GM18909 (cell line): Measurements from ENCODE around the gene NRGN.
"Not testable (repeated sequence)": the region's sequence is repeated elsewhere in the genome, so short reads cannot be mapped to it uniquely, and the experiment has no call there.

Experiments used
- ATAC-seq: cut with Tn5 transposase; IDR thresholded peaks from one replicate; pipeline ENCODE4 v1.9.1; 2021; ENCODE audit warnings: mild to moderate bottlenecking; ENCODE audit not compliant: unreplicated experiment, poor library complexity

The NRGN gene

DNA sequence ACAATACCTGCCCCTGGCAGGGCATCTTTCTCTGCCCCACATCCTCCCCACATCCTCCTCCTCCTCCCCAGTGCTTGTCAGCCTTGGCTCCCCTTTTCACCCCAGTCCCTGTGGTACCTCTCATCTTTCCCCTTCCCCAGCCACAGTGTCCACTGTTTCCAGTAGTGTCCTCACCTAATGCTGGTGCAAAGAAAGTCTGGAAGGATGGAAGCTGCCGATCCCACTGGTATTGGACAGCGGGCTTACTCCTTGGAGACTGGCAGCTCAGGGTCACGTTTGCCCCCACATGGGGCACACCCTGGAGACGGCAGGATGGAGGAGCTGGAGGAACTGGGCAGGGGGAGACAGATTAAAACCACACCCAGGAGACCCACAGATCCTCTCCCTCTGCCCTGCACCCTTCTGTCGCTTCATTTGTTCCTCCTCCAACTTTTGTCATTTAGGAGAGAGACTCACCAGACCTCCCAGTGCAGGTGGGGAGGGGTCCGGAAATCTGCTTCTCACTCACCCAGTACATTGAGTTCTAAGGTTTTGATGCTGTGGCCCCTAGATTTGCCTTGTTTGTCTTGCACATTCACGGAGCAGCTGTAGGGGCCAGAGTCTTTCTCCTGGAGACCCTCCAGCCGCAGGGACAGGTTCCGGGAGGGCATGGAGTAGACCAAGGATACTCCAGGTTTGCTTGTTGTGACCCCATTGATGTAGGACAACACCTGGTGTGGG lies 16.5 kb downstream of the NRGN start:
- no peak for ATAC-seq

DNA sequence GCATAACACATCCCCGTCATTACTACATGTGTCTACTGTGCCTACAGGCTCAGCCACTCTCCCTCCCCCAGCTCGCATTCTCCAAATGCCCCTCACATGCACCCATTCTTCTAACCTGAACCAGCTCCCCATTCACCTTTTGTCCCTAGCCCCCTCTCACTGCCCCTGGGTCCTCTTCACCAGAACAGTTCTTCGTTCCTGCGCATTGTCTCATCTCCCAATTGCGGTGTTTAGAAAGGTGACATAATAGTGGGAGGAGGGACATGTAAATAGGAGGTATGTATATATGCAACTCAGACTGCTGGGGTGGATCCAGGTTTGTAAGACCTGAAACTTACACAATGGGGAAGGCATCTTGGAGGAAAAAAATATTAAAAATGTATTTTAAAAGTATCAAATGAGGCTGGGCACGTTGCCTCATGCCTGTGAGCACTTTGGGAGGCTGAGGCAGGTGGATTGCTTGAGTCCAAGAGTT lies 17.0 kb downstream of the NRGN start:
- ATAC-seq: no peak

DNA sequence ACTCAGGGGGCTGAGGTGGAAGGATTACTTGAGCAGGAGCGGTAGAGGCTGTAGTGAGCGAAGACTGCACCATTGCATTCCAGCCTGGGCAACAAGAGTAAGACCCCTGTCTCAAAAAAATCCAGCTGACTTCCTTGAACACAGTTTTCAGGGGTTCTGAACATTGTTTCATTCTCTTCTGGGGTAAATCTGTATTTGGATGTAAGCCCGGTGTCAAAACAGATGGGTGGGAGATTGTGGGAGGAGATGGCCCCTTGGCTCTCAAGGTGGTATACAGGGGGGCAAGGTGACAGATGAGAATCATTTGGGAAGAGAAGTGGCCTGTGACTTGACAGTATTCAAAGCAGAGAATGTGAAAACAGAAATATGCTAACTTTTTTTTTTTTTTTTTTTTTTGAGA lies 17.6 kb downstream of the NRGN start:
- no peak for ATAC-seq

DNA sequence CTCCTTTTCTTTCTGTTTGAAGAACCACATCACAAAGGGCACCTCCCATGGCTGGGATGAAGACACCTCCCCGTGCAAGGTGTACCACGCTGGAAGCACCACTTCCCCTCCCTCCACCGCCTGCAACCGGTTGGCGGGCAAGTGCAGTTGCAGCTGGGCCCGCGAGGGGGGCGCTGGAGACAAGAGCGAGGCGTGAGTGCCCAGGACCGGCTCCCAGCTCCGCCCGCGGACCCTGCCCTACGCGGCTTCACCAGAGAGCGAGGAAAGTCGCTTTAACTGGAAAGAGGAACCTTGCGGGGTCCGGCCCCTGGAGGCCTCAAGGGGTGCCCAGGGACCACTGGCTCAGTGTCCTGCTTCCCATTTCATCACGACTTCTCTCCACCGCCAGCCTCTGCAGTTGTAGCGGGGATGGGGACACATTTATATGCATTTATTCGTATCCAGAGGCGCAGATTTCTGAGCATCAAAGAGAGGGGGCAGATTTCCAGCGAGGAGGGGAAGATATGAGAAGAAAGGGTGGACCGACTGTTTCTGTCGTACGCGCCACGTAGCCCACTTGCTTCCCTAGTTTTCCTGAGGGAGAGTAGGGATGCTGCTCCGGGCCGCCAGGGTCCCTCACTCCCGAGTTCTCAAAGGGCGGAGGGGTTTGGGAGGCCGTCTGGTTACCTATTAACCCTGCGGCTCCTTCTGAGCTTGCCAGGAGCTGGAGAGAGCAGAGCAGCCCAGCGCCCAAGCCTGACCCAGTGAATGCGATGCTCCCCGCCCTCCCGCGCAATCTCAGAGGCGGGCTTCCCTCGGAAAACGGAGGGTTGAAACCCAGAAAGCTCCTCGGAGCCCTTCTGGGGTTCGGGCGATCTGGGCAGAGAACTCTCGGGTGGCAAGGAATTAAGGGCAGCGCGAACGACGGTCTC lies 18.9 kb downstream of the NRGN start:
- ATAC-seq: peak; percentile 65

DNA sequence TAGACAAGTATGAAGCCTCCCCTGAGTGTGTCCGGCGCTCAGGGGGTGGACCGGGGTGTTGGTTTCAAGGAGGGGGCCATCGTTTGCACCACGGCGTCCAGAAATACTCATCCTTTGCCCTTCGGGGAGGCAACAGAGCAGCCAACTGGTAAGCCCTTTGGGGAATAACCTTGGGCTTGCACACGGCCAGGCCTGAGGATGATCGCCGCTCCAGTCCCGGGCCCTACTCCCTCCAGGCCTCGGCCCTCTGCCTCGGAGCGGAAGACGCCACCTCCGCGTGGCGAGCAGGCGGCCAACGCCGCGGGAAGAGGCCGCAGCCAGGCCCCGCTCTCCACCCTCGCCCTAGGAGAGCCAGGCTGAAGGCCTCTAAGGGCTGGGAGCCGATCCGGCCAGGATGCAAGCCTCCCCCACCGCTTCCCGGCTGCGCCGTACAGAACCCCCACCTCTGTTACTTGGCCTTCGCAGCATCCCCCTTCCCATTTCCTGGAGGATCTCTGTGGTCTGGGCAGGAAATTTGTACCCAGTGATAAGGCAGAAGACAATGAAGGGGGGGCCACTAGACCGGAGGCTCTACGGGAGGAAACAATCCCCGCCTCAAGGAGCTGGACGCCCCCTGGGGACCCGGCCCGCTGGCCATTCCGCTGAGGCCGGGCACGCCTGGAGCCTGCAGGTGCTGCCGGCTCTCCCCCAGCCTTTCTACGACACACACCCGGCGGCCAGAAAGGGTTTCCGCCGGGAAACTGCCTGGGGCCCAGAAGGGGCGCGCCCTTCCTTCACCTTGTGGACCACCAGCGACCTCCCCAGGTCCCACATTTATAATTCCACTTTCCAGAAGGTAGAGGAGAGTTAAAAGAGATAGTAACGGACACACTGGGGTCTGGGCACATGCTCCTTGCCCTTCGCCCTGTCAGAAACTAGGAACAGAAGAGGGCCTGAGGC lies 19.8 kb downstream of the NRGN start:
- ATAC-seq: no peak

DNA sequence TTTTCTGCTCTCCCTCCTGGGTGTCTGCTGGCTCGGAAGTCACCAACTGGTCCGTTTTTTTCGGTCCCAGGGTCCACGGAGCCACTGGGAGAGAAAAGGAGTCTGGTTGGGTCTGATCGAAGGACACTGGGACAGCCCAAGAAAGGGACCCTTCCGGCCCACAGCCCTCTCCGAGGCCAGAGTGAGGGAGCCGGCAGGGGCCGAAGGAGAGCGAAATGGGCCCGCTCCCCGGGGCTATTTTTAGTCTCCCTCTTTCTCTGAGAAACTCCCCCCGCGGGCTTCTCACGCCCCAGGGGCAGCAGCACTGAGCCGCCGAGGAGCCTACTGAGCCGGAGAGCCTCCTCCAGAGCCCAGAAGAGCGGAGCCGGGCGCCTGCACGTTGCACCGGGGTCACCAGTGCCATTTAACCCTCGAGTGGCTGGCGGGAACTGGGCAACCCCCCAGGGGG lies 20.5 kb downstream of the NRGN start:
- no peak for ATAC-seq

DNA sequence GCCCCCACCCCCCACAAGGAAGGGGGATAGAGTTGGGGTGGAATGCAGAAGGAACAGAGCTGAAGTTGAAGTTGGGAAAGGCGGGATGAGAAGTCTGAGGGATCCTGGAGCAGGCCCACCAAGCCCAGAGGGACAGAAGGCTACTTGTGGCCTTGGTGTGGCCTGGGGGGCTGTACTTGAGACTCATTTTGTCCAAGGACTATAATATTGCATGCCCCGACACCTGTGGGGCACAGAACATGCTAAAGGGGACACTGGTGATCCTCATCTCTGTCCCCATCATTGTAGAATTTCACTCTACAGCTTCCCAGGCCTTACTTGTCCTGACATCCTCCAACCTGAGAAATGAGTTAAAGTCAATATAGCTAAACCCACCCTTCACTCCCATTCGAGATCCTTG lies 21.1 kb downstream of the NRGN start:
- no peak for ATAC-seq

DNA sequence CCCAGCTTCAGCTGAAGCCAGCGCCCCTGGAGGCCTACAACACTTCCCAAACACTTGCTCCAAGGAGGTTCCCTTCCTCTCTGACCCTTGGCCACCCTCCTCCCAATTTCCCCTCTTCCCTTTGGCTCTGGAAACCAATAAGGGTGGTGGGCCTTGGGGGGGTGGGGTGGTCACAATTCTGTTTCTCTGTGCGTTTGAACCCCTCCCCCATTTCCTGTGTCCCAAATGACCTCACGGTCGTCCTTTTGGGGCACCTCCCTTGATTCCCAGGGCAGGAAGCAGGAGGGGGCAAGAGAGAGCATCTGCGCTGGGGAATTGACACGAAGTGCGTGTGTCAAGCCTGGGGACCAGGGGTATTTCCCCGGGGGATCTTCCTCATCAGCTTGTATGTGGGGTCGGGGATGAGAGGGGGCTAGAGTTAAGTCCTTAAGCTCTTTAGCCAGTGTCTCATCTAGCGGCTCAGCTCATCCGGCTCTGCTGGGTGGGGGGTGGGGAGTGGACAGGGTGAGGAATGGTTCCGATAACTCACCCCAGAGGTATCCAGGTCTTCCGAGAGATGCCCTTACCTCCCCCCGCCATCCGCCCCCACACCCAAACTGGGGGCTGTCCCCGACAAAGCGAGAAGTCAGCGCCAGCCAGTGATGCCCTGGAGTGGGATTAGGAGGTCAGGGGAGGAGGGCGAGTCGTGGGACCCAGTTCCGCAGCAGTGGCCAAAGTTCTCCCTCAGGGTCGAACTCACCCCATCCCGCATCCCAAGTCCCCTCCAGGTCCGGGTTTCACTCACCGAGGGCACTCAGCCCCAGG lies 21.8 kb downstream of the NRGN start:
- no peak for ATAC-seq

DNA sequence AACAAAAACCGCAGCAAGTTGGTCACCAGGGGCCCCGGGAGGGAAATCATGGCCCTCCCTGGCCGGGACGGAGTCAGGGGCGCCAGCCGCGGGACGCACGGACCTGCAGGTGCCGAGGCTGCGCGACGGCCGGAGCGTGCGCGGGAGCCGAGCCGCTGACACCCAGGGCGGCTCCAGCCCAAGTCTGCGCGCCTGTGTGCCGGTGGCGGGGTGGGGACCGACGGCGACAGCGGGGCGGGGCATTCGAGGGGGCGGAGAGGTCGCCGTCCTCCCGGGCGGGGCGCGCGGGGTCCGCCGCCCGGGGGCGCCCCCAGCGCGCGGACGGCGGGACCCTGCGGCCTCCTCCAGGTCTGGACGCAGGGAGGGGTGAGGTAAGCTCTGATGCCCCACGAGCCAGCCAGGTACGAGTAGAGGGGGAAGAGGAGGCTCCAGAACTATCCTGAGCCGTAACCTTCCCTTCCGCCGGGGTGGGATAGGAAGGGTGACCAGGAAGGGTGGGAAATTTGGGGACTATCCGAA lies 22.4 kb downstream of the NRGN start, which contains the start of gene ESAM:
Gene ESAM, minus strand, starts transcription at position 186 of the 519 bp plus-strand sequence. Its CDS starts 136 bp downstream, at position 50.
- peak; percentile 56 for ATAC-seq

DNA sequence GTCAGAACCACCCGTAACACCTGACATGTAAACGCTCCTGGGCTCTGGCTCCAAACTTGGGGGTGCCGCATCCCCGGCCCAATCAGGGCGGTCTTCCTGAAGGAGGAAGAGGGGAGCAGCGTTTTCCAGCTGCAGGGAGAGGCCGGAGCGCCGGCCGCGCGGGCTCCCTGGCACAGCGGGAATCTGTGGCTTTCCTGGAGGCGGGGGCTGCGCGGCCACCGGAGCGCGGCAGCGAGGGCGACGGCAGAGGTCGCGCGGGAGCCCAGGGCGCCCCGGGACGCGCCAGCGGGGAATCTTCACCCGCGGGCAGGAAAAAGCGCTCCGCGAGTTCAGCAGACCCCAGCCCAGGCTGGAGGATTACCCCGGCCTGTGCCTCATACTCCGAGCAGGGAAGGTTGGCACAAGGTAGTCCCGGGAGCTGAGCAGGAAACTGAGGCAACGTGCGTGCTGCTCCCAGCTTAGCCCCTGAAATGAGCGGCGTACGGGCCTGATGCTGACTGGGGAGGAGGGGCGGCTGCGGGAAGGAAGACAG lies 22.9 kb downstream of the NRGN start:
- ATAC-seq: peak; percentile 6

DNA sequence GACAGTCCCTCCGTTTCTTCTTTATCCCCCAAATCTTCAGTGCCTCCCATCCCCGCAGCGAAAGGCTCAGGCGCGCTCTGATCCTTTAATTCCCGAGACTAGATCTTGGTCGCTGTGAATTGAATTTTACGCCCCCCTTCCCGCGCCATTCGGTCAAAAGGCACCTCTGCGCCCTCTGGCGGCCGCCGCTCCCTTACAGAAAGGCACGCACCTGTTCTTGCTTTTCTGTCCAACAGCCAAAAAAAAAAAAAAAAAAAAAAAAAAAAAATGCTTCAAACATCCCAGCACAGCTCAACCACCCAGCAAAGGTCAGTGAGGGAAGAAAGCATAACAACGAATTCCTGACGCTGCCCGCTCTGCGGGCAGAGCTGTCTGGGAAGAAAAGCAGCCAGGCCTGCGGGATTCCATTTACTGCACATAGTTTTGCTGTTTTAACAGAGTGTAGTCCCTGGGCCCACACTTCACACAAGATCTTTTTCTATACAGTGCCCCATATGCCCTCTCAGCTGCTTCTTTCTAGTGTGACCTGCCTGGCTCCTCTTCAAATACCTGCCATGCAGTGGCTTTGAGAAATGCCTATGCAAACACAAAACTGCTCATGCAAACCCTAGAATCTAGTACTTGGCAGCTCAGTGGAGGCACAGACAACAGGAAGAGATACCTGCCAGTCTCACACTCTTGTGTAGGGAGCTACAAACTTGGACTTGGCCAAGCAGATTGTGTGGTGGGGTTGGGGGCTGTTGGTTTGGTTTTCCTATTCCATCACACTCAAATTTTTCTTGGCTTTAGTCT lies 23.6 kb downstream of the NRGN start:
- ATAC-seq: peak; percentile 29

DNA sequence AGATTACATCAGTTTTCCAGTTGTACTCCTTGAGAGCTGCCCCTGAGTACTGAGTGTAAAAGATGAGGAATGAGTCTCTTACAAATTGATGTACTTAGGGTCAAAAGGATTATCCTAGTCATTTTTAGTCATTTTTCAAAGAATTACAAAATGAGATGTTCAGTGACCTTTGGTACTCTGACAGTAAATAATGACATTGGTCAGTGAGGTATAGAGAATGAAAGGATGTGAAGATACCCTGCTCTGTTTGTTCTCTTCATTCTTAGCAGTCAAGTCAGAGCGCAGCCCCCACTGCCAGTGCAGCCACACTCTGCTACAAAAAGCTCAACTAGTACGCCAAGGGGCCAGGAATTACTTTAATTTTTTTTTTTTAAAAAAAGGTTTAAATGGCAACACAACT lies 26.4 kb downstream of the NRGN start:
- no peak for ATAC-seq

DNA sequence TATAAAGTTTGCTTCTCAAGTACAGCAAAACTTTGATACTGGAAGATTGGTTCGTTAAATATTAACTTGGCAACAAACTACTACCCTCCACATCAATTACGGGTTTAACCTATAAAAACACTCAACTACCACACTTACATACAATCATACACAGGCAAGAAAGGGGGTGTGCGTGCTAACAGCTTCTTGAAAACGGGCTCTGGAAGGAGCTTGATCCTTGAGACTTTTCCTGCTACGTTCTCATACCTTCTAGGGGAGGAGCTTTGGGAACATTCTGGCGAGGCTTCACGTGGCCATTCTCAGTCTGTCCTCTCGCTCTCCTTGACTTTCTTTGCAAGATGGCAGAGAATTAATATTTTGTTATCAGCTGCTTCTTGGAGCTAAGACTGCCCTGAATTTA lies 29.2 kb downstream of the NRGN start:
- ATAC-seq: no peak

DNA sequence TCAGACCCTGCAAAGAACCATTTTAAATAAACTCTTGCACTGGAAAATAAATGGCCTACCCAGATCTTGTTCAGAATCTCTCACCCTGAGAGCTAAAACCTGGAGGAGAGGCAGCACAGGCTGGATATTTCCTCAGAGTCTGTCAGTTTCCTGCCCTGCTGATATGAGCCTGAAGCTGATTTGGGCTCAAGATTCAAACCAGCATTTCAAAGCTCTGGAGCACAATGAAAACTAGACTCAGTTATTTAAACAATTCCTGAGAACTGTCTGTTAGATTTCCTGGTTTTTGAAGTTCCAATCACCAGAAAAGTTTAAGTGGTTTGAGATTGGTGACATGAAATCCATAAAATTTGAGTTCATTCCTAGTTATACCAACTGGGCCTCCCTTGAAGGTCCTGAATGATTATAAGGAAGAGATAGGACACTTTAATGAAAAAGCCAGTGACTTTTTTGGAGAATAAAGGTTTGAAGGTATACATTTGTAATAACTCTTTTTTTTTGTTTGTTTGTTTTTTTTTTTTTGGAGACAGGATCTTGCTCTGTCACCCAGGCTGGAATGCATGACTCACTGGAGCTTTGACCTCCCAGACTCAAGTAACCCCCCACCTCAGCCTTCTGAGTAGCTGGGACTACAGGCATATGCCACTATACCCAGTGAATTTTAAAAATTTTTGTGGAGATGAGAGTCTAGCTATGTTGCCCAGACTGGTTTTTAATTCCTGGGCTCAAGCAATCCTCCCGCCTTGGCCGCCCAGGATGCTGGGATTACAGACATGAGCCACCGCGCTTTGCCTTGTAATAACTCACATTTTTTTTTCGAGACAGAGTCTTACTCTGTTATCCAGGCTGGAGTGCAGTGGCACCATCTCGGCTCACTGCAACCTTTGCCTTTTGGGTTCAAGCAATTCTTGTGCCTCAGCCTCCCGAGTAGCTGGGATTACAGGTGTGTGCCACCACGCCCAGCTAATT lies 30.3 kb downstream of the NRGN start:
- ATAC-seq: no peak

DNA sequence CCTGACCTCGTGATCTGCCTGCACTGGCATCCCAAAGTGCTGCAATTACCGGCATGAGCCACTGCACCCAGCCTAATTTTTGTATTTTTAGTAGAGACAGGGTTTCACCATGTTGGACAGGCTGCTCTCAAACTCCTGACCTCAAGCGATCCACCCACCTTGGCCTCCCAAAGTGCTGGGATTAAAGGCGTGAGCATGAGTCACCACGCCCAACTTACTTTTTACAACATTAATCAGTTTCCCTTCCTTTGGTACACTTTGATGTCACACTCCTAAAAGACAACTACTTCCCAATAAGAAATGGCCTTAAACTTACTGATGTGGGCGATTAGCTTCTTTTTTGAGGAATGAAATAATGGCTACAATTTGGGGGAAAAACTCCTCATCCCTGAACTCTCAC lies 31.2 kb downstream of the NRGN start:
- ATAC-seq: not testable (repeated sequence)

DNA sequence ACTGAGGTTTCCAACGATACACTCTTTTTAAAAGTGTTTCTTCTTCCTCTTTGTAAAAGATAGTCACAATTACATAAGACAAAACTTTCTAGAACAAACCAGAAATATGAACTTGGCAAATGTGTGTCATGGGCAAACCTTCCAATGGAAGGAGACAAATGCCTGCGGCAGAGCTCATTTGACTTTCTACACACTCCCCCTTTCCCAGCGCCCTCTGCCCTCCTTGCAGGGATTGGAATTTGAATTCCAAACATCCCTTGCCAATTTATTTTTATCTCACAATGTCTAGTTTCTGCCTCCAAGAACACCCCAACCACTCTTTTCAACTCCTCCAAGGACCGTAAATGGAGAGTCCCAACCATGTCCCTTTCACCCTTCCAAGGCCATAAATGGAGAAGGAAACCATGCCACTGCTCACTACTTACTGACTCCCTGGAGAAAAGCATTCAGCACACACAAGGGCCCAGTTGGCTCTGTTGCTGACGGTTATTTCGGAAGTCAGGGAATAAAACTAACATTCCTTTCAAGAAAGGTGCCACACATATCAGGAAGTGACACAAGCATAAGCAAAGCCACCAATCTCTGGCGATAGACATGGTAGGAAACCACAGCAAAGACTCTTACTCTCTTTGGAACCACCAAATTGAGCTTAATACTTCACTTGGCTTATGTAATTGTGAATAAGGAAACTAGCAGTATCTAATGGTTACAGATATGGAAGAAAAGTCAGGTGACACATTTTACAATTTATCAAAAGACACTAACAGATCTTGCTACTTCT lies 37.3 kb downstream of the NRGN start:
- no peak for ATAC-seq
